ENCODE results near the gene ESYT3. TPM values are rescaled to one million over a fixed set of nuclear protein-coding genes. Genes with fewer than 3 reads are reported as not detected.

ESYT3 gene
- 0.85 and 1.4 TPM in 2 replicates for total RNA-seq

GRCh38 chr3:138434276-138434874, at the start of gene ESYT3:
TSS of gene ESYT3 (plus strand) at chr3:138434616. CDS start at chr3:138434799, 183 bp downstream.

Other genes starting within 250 kb of the ESYT3 start
- gene ARMC8, start 247.3 kb upstream of the ESYT3 start, total RNA-seq: 24.6 and 32.7 TPM in 2 replicates
- 0.09 TPM in 1 of 2 replicates, not detected in the other for gene NME9, start 104.8 kb upstream of the ESYT3 start, total RNA-seq
- 16.9 and 30.6 TPM in 2 replicates for gene MRAS, start 86.0 kb upstream of the ESYT3 start, total RNA-seq
- 3.4 and 8.2 TPM in 2 replicates for gene CEP70, start 159.6 kb downstream of the ESYT3 start, total RNA-seq
- gene FAIM, start 174.2 kb downstream of the ESYT3 start, total RNA-seq: 3.1 and 8.8 TPM in 2 replicates

All from pericardium fibroblast (primary cell).